GM15510 (cell line): Measurements from ENCODE around the gene IL17C.

ENCODE experiments used
- POLR2A ChIP-seq: IDR thresholded peaks from 3 replicates; pipeline ENCODE4 v1.6.1; 2011; ENCODE audit warnings: borderline replicate concordance; ENCODE audit not compliant: insufficient read length; ENCODE audit errors: extremely low read depth

The IL17C gene

DNA sequence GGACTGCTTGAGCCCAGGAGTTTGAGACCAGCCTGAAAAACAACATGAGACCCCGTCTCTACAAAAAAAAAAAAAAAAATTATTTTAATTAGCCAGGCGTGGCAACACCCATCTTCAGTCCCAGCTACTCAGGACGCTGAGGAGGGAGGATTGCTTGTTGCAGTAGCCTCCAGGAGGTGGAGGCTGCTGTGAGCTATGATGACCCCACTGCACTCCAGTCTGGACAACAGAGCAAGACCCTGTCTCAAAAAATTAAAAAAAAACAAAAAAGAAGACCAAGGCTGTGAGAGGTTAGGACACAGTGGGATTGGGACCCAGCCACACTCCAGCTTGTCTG lies 49.3 kb downstream of the IL17C start:
- TF ChIP-seq POLR2A, result no peak

DNA sequence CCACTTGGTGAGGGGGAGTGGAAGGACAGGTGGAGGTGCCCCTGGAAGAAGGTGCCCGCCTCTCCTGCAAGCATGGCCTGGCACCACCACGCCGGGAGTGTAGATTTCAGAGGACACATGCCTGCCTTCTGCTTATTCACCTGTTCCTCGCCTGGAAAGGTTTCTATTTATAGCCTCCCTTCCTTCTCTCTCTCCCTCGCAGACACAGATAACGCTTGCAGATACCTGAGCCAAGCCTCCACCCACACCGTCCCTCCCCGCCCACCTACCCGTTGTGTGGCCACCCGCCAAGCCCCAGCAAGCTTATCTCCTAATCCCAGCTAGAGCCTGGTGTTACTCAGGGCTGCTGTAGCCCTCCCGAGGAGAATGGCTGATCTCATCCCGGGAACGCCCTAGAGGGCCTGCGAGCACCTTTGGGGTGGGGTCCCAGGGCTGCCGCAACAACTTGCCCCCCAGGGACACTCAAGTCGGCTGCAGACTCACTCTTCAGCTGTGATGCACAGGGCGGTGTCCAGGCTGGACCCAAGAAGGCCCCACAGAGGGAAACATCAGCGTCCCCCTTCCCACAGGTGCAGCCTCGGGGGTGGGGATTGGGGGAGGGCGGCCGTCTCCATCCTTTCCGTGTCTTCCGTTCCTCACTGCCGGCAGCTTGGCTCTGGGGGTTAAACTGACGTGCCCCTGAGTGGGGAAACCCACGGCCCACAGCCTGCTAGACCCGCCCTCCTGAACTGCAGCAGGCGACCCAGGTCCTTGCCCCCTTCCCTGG lies 49.8 kb downstream of the IL17C start:
- no peak for TF ChIP-seq POLR2A
